Measurements from ENCODE around the gene NLRP9. TPM values are rescaled to one million over a fixed set of nuclear protein-coding genes. Genes with fewer than 3 reads are reported as not detected.

Gene NLRP9
- total and polyA plus RNA-seq, 8 donors, result 0.04 to 0.12 (median 0.07) TPM; not detected in 4

GRCh38 chr19:55699221-55699620 lies 39.0 kb downstream of the NLRP9 start:
- Histone ChIP-seq H3K4me1 (no peaks in the 10 kb centered on the region), H3K4me3 (no peak overlapping the region), H3K27me3 (no peaks in the 10 kb centered on the region), H3K9me3 (no peaks in the 10 kb centered on the region), H3K27ac (no peak overlapping the region), H3K36me3 (peaks cover 5 to 31% (median 24%) of the 10 kb centered on the region in 3 donors)
- TF ChIP-seq CTCF (IDR thresholded peaks at IDR 0.05), result no peak
- intact Hi-C loops (cut with DNase I), result loop anchor here in 1 of 3 donors (10.0 kb wide), 1 partner anchor 116 kb away; no protein-coding TSS in a partner anchor
- DNase-seq (no peak), ATAC-seq (no peak), FAIRE-seq (no peak)
- WGBS, 2 donors, result 84 to 88% methylated on average over 11 of the region's 11 CpGs

- intact Hi-C loops (cut with DNase I), result loop anchor here in 1 of 3 donors (10.0 kb wide), 1 partner anchor 117 kb away; no protein-coding TSS in a partner anchor
- 95 to 99% methylated on average over 16 to 17 of the region's 17 CpGs for WGBS, 2 donors
- DNase-seq (no peak), FAIRE-seq (no peak), ATAC-seq (no peak)
- no peak overlapping the region for H3K4me3 ChIP-seq
- no peaks in the 10 kb centered on the region for H3K9me3 ChIP-seq
- no peak overlapping the region for H3K27ac ChIP-seq
- no peaks in the 10 kb centered on the region for H3K4me1 ChIP-seq
- no peak for TF ChIP-seq CTCF (IDR thresholded peaks at IDR 0.05)
- H3K36me3 ChIP-seq, result peaks cover 5 to 41% (median 29%) of the 10 kb centered on the region in 3 donors
- H3K27me3 ChIP-seq, result no peaks in the 10 kb centered on the region
Observed at GRCh38 chr19:55698256-55698655, 39.9 kb downstream of the NLRP9 start.

- DNase-seq (no peak), FAIRE-seq (no peak), ATAC-seq (no peak)
- Histone ChIP-seq H3K36me3 (peaks cover 5 to 47% (median 34%) of the 10 kb centered on the region in 3 donors), H3K4me3 (no peak overlapping the region), H3K4me1 (no peaks in the 10 kb centered on the region), H3K27me3 (no peaks in the 10 kb centered on the region), H3K27ac (no peak overlapping the region), H3K9me3 (no peaks in the 10 kb centered on the region)
- no peak for TF ChIP-seq CTCF (IDR thresholded peaks at IDR 0.05)
- intact Hi-C loops (cut with DNase I), result loop anchor here in 1 of 3 donors (10.0 kb wide), 1 partner anchor 117 kb away; no protein-coding TSS in a partner anchor
- 87 to 95% methylated on average over 8 of the region's 8 CpGs for WGBS, 2 donors
Observed at GRCh38 chr19:55697698-55698097, 40.5 kb downstream of the NLRP9 start.

- peaks cover 5 to 50% (median 35%) of the 10 kb centered on the region in 3 donors for H3K36me3 ChIP-seq
Observed at GRCh38 chr19:55697069-55697440, 41.1 kb downstream of the NLRP9 start.

More at GRCh38 chr19:55697069-55697440, 41.1 kb downstream of the NLRP9 start:
- H3K4me3 ChIP-seq, result no peak overlapping the region
- DNase-seq (no peak), ATAC-seq (no peak), FAIRE-seq (no peak)
- no peaks in the 10 kb centered on the region for H3K27me3 ChIP-seq
- intact Hi-C loops (cut with DNase I), result loop anchor here in 1 of 3 donors (10.0 kb wide), 1 partner anchor 118 kb away; no protein-coding TSS in a partner anchor
- TF ChIP-seq CTCF (IDR thresholded peaks at IDR 0.05), result no peak
- H3K4me1 ChIP-seq, result no peaks in the 10 kb centered on the region
- H3K27ac ChIP-seq, result no peak overlapping the region
- WGBS, 2 donors, result 90 to 96% methylated on average over 12 of the region's 12 CpGs
- H3K9me3 ChIP-seq, result no peaks in the 10 kb centered on the region

Measured in pancreas (tissue), 10 donors.